ENCODE data around the gene RAD51B. TPM values are rescaled to one million over a fixed set of nuclear protein-coding genes. Genes with fewer than 3 reads are reported as not detected.

Gene RAD51B
- total RNA-seq, 1 donor, result 22.4 TPM

- no peak for DNase-seq (ENCODE audit: low read depth in 2 of 3, low spot score in 2 of 3)
Measured at GRCh38 chr14:68510201-68511128, 690.9 kb downstream of the RAD51B start.

- no peak for DNase-seq (ENCODE audit: low read depth in 2 of 3, low spot score in 2 of 3)
Measured at GRCh38 chr14:68511129-68512047, 691.8 kb downstream of the RAD51B start.

- DNase-seq (ENCODE audit: low read depth in 2 of 3, low spot score in 2 of 3), result no peak
Measured at GRCh38 chr14:68512088-68512487, 692.5 kb downstream of the RAD51B start.

- DNase-seq (ENCODE audit: low read depth in 2 of 3, low spot score in 2 of 3), result no peak
Measured at GRCh38 chr14:68513137-68513536, 693.6 kb downstream of the RAD51B start.

GRCh38 chr14:68513838-68514607, 694.4 kb downstream of the RAD51B start:
- DNase-seq (ENCODE audit: low read depth in 2 of 3, low spot score in 2 of 3), result no peak

GRCh38 chr14:68514608-68515194, 695.1 kb downstream of the RAD51B start:
- no peak for DNase-seq (ENCODE audit: low read depth in 2 of 3, low spot score in 2 of 3)

- DNase-seq (ENCODE audit: low read depth in 2 of 3, low spot score in 2 of 3), result no peak
Measured at GRCh38 chr14:68516342-68516741, 696.8 kb downstream of the RAD51B start.

- no peak for DNase-seq (ENCODE audit: low read depth in 2 of 3, low spot score in 2 of 3)
Measured at GRCh38 chr14:68518166-68518565, 698.6 kb downstream of the RAD51B start.

- DNase-seq (ENCODE audit: low read depth in 2 of 3, low spot score in 2 of 3), result no peak
Measured at GRCh38 chr14:68518761-68519670, 699.4 kb downstream of the RAD51B start.

GRCh38 chr14:68519671-68520187, 700.1 kb downstream of the RAD51B start:
- no peak for DNase-seq (ENCODE audit: low read depth in 2 of 3, low spot score in 2 of 3)

GRCh38 chr14:68520637-68521556, 701.3 kb downstream of the RAD51B start:
- DNase-seq (ENCODE audit: low read depth in 2 of 3, low spot score in 2 of 3), result no peak

GRCh38 chr14:68521557-68521901, 702.0 kb downstream of the RAD51B start:
- no peak for DNase-seq (ENCODE audit: low read depth in 2 of 3, low spot score in 2 of 3)

- no peak for DNase-seq (ENCODE audit: low read depth in 2 of 3, low spot score in 2 of 3)
Measured at GRCh38 chr14:68521961-68522509, 702.5 kb downstream of the RAD51B start.

- no peak for DNase-seq (ENCODE audit: low read depth in 2 of 3, low spot score in 2 of 3)
Measured at GRCh38 chr14:68522510-68523325, 703.1 kb downstream of the RAD51B start.

- no peak for DNase-seq (ENCODE audit: low read depth in 2 of 3, low spot score in 2 of 3)
Measured at GRCh38 chr14:68523326-68523610, 703.7 kb downstream of the RAD51B start.

GRCh38 chr14:68523989-68524725, 704.6 kb downstream of the RAD51B start:
- DNase-seq (ENCODE audit: low read depth in 2 of 3, low spot score in 2 of 3), result no peak

Data from hematopoietic multipotent progenitor cell (in vitro differentiated cells).